ENCODE data around the gene GRHL1.

The GRHL1 gene

GRCh38 chr2:9972621-9973479 lies 21.4 kb downstream of the GRHL1 start:
- H3K27me3 ChIP-seq, result no peaks in the 10 kb centered on the region
- H3K4me3 ChIP-seq (ENCODE audit: low read depth in 1 of 2, low read length in 1 of 2), result no peak overlapping the region
- H3K27ac ChIP-seq, result no peak overlapping the region

GRCh38 chr2:9973690-9974089 lies 22.2 kb downstream of the GRHL1 start:
- Histone ChIP-seq H3K4me1 (ENCODE audit: control insufficient read depth in 1 of 2, insufficient read depth in 1 of 2, low read depth in 1 of 2, low read length in 1 of 2) (no peaks in the 10 kb centered on the region), H3K4me3 (ENCODE audit: low read depth in 1 of 2, low read length in 1 of 2) (no peak overlapping the region), H3K36me3 (no peaks in the 10 kb centered on the region), H3K9me3 (no peaks in the 10 kb centered on the region), H3K27me3 (no peaks in the 10 kb centered on the region), H3K27ac (no peak overlapping the region)
- no peak for TF ChIP-seq CTCF (IDR thresholded peaks at IDR 0.05)

More at GRCh38 chr2:9972621-9973479, 21.4 kb downstream of the GRHL1 start:
- Histone ChIP-seq H3K4me1 (ENCODE audit: control insufficient read depth in 1 of 2, insufficient read depth in 1 of 2, low read depth in 1 of 2, low read length in 1 of 2) (no peaks in the 10 kb centered on the region), H3K36me3 (no peaks in the 10 kb centered on the region), H3K9me3 (no peaks in the 10 kb centered on the region)
- no peak for TF ChIP-seq CTCF (IDR thresholded peaks at IDR 0.05)

- peaks cover under 1% of the 10 kb centered on the region for H3K27me3 ChIP-seq
- no peak overlapping the region for H3K27ac ChIP-seq
- no peak overlapping the region for H3K4me3 ChIP-seq (ENCODE audit: low read depth in 1 of 2, low read length in 1 of 2)
- no peak for TF ChIP-seq CTCF (IDR thresholded peaks at IDR 0.05)
- no peaks in the 10 kb centered on the region for H3K36me3 ChIP-seq
- H3K4me1 ChIP-seq (ENCODE audit: control insufficient read depth in 1 of 2, insufficient read depth in 1 of 2, low read depth in 1 of 2, low read length in 1 of 2), result no peaks in the 10 kb centered on the region
- H3K9me3 ChIP-seq, result no peaks in the 10 kb centered on the region
Observed at GRCh38 chr2:9974343-9974742, 22.9 kb downstream of the GRHL1 start.

- Histone ChIP-seq H3K4me3 (ENCODE audit: low read depth in 1 of 2, low read length in 1 of 2) (no peak overlapping the region), H3K4me1 (ENCODE audit: control insufficient read depth in 1 of 2, insufficient read depth in 1 of 2, low read depth in 1 of 2, low read length in 1 of 2) (no peaks in the 10 kb centered on the region), H3K9me3 (no peaks in the 10 kb centered on the region), H3K36me3 (no peaks in the 10 kb centered on the region), H3K27ac (no peak overlapping the region), H3K27me3 (peaks cover 10% of the 10 kb centered on the region)
- TF ChIP-seq CTCF (IDR thresholded peaks at IDR 0.05), result no peak
Observed at GRCh38 chr2:9975328-9975727, 23.8 kb downstream of the GRHL1 start.

- Histone ChIP-seq H3K4me3 (ENCODE audit: low read depth in 1 of 2, low read length in 1 of 2) (no peak overlapping the region), H3K4me1 (ENCODE audit: control insufficient read depth in 1 of 2, insufficient read depth in 1 of 2, low read depth in 1 of 2, low read length in 1 of 2) (no peaks in the 10 kb centered on the region), H3K27ac (no peak overlapping the region), H3K27me3 (peaks cover 16% of the 10 kb centered on the region), H3K9me3 (no peaks in the 10 kb centered on the region), H3K36me3 (no peaks in the 10 kb centered on the region)
- TF ChIP-seq CTCF (IDR thresholded peaks at IDR 0.05), result no peak
Observed at GRCh38 chr2:9975805-9976447, 24.4 kb downstream of the GRHL1 start.

Measured in neutrophil (primary cell).